GM21360 (cell line): ENCODE data around the gene ALPK3.

Experiments used
- ATAC-seq: cut with Tn5 transposase; IDR thresholded peaks from one replicate; pipeline ENCODE4 v1.9.1; 2021; ENCODE audit warnings: mild to moderate bottlenecking, moderate library complexity; ENCODE audit not compliant: unreplicated experiment

Gene ALPK3

GRCh38 chr15:84816694-84817465, at the start of gene ALPK3:
Gene ALPK3 (plus strand): TSS chr15:84817356. CDS start chr15:84817453, 97 bp downstream.
- no peak for ATAC-seq

GRCh38 chr15:84772031-84772430, 45.1 kb upstream of the ALPK3 start:
- no peak for ATAC-seq

GRCh38 chr15:84772467-84772866, 44.7 kb upstream of the ALPK3 start:
- ATAC-seq = no peak

GRCh38 chr15:84773716-84774115, 43.4 kb upstream of the ALPK3 start:
- no peak for ATAC-seq

GRCh38 chr15:84775867-84776449, 41.2 kb upstream of the ALPK3 start:
- ATAC-seq = no peak

- no peak for ATAC-seq
Observed at GRCh38 chr15:84778194-84778593, 39.0 kb upstream of the ALPK3 start.

GRCh38 chr15:84780492-84780891, 36.7 kb upstream of the ALPK3 start:
- ATAC-seq = no peak

GRCh38 chr15:84781495-84781894, 35.7 kb upstream of the ALPK3 start:
- ATAC-seq = no peak

- no peak for ATAC-seq
Observed at GRCh38 chr15:84782346-84782745, 34.8 kb upstream of the ALPK3 start.

- no peak for ATAC-seq
Observed at GRCh38 chr15:84783493-84784251, 33.5 kb upstream of the ALPK3 start.

- no peak for ATAC-seq
Observed at GRCh38 chr15:84784262-84784661, 32.9 kb upstream of the ALPK3 start.

- ATAC-seq = no peak
Observed at GRCh38 chr15:84785053-84785452, 32.1 kb upstream of the ALPK3 start.

- no peak for ATAC-seq
Observed at GRCh38 chr15:84788500-84788899, 28.7 kb upstream of the ALPK3 start.

- ATAC-seq = no peak
Observed at GRCh38 chr15:84789762-84790161, 27.4 kb upstream of the ALPK3 start.

- no peak for ATAC-seq
Observed at GRCh38 chr15:84790676-84791075, 26.5 kb upstream of the ALPK3 start.

GRCh38 chr15:84791763-84792162, 25.4 kb upstream of the ALPK3 start:
- ATAC-seq = no peak

GRCh38 chr15:84793431-84794161, 23.6 kb upstream of the ALPK3 start:
- ATAC-seq = no peak

- ATAC-seq = no peak
Observed at GRCh38 chr15:84794162-84794547, 23.0 kb upstream of the ALPK3 start.

GRCh38 chr15:84795186-84795585, 22.0 kb upstream of the ALPK3 start:
- no peak for ATAC-seq

- no peak for ATAC-seq
Observed at GRCh38 chr15:84797212-84797611, 19.9 kb upstream of the ALPK3 start.

- no peak for ATAC-seq
Observed at GRCh38 chr15:84797801-84798200, 19.4 kb upstream of the ALPK3 start.
